ENCODE measurements around the gene TMEM233. TPM values are rescaled to one million over a fixed set of nuclear protein-coding genes. Genes with fewer than 3 reads are reported as not detected.
"Not testable (repeated sequence)": the region's sequence is repeated elsewhere in the genome, so short reads cannot be mapped to it uniquely, and the experiment has no call there.

The TMEM233 gene
- total and polyA plus RNA-seq, 4 donors = 0.13 to 0.80 (median 0.31) TPM

- H3K27me3 ChIP-seq (ENCODE audit: control insufficient read depth in 3 of 3, insufficient read depth in 3 of 3, low read length in 2 of 3) = no peaks in the 10 kb centered on the region
- H3K36me3 ChIP-seq (ENCODE audit: control insufficient read depth in 4 of 4, insufficient read depth in 4 of 4, low read length in 4 of 4) = no peaks in the 10 kb centered on the region
- peak; percentile 50 for TF ChIP-seq CTCF (IDR thresholded peaks at IDR 0.05; ENCODE audit: control extremely low read depth, extremely low read depth)
- peaks cover 0 to 7% (median 0%) of the 10 kb centered on the region in 4 donors for H3K9me3 ChIP-seq (ENCODE audit: control insufficient read depth in 4 of 4, insufficient read depth in 3 of 4, low read length in 3 of 4)
- no peak overlapping the region for H3K4me3 ChIP-seq
- H3K9ac ChIP-seq (ENCODE audit: insufficient read depth in 1 of 2, low read length in 2 of 2) = no peak overlapping the region
- H3K27ac ChIP-seq (ENCODE audit: low read depth in 1 of 2, low read length in 1 of 2) = no peak overlapping the region
- ATAC-seq (ENCODE audit: insufficient read depth, low FRiP score) (no peak), DNase-seq (no peak)
- no peaks in the 10 kb centered on the region for H3K4me1 ChIP-seq (ENCODE audit: control insufficient read depth in 5 of 5, insufficient read depth in 5 of 5, low read length in 5 of 5)
- 66 to 74% methylated on average over 4 of the region's 4 CpGs for WGBS, 2 donors
Measured at GRCh38 chr12:119649202-119649808, 55.7 kb downstream of the TMEM233 start.

- Histone ChIP-seq H3K4me1 (ENCODE audit: control insufficient read depth in 5 of 5, insufficient read depth in 5 of 5, low read length in 5 of 5) (no peaks in the 10 kb centered on the region), H3K4me3 (no peak overlapping the region), H3K9ac (ENCODE audit: insufficient read depth in 1 of 2, low read length in 2 of 2) (no peak overlapping the region), H3K36me3 (ENCODE audit: control insufficient read depth in 4 of 4, insufficient read depth in 4 of 4, low read length in 4 of 4) (no peaks in the 10 kb centered on the region), H3K27ac (ENCODE audit: low read depth in 1 of 2, low read length in 1 of 2) (no peak overlapping the region), H3K9me3 (ENCODE audit: control insufficient read depth in 4 of 4, insufficient read depth in 3 of 4, low read length in 3 of 4) (peaks cover 0 to 4% (median 0%) of the 10 kb centered on the region in 4 donors), H3K27me3 (ENCODE audit: control insufficient read depth in 3 of 3, insufficient read depth in 3 of 3, low read length in 2 of 3) (no peaks in the 10 kb centered on the region)
- ATAC-seq (ENCODE audit: insufficient read depth, low FRiP score) (no peak), DNase-seq (no peak)
- no peak for TF ChIP-seq CTCF (IDR thresholded peaks at IDR 0.05; ENCODE audit: control extremely low read depth, extremely low read depth)
- WGBS, 2 donors = 60 to 67% methylated on average over 3 of the region's 3 CpGs
Measured at GRCh38 chr12:119652665-119653064, 59.1 kb downstream of the TMEM233 start.

DNA sequence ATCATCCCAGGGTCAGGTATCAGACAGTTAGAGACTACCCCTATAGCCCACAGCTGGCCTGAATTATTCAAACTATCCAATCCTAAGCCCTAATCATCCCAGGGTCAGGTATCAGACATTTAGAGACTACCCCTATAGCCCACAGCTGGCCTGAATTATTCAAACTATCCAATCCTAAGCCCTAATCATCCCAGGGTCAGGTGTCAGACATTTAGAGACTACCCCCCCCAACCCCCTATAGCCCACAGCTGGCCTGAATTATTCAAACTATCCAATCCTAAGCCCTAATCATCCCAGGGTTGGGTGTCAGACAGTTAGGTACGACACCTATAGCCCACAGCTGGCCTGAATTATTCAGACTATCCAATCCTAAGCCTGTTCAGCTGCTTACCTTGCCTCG is 63.4 kb downstream of the TMEM233 start:
- DNase-seq; ATAC-seq (ENCODE audit: insufficient read depth, low FRiP score); H3K27me3 ChIP-seq (ENCODE audit: control insufficient read depth in 3 of 3, insufficient read depth in 3 of 3, low read length in 2 of 3); H3K9ac ChIP-seq (ENCODE audit: insufficient read depth in 1 of 2, low read length in 2 of 2); H3K4me1 ChIP-seq (ENCODE audit: control insufficient read depth in 5 of 5, insufficient read depth in 5 of 5, low read length in 5 of 5); H3K9me3 ChIP-seq (ENCODE audit: control insufficient read depth in 4 of 4, insufficient read depth in 3 of 4, low read length in 3 of 4); H3K27ac ChIP-seq (ENCODE audit: low read depth in 1 of 2, low read length in 1 of 2); H3K4me3 ChIP-seq; H3K36me3 ChIP-seq (ENCODE audit: control insufficient read depth in 4 of 4, insufficient read depth in 4 of 4, low read length in 4 of 4): not testable (repeated sequence)
- 82 to 93% methylated on average over 2 of the region's 2 CpGs for whole genome bisulfite sequencing, 2 donors

DNA sequence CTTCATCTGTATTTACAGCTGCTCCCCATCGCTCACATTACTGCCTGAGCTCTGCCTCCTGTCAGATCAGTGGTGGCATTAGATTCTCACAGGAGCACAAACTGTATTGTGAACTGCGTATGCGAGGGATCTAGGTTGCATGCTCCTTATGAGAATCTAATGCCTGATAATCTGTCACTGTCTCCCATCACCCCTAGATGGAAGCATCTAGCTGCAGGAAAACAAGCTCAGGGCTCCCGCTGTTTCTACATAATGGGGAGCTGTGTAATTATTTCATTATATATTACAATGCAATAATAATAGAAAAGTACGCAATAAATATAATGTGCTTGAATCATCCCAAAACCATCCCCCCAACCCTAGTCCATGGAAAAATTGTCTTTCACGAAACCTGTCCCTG is 64.6 kb downstream of the TMEM233 start:
- not testable (repeated sequence) for H3K27me3 ChIP-seq (ENCODE audit: control insufficient read depth in 3 of 3, insufficient read depth in 3 of 3, low read length in 2 of 3); H3K4me1 ChIP-seq (ENCODE audit: control insufficient read depth in 5 of 5, insufficient read depth in 5 of 5, low read length in 5 of 5); DNase-seq; H3K36me3 ChIP-seq (ENCODE audit: control insufficient read depth in 4 of 4, insufficient read depth in 4 of 4, low read length in 4 of 4); H3K4me3 ChIP-seq; H3K9me3 ChIP-seq (ENCODE audit: control insufficient read depth in 4 of 4, insufficient read depth in 3 of 4, low read length in 3 of 4); H3K9ac ChIP-seq (ENCODE audit: insufficient read depth in 1 of 2, low read length in 2 of 2); ATAC-seq (ENCODE audit: insufficient read depth, low FRiP score); H3K27ac ChIP-seq (ENCODE audit: low read depth in 1 of 2, low read length in 1 of 2)
- 95 to 96% methylated on average over 6 of the region's 6 CpGs for WGBS, 2 donors
